ENCODE data around the gene TLCD2.
"Not testable (repeated sequence)": the region's sequence is repeated elsewhere in the genome, so short reads cannot be mapped to it uniquely, and the experiment has no call there.

The TLCD2 gene

DNA sequence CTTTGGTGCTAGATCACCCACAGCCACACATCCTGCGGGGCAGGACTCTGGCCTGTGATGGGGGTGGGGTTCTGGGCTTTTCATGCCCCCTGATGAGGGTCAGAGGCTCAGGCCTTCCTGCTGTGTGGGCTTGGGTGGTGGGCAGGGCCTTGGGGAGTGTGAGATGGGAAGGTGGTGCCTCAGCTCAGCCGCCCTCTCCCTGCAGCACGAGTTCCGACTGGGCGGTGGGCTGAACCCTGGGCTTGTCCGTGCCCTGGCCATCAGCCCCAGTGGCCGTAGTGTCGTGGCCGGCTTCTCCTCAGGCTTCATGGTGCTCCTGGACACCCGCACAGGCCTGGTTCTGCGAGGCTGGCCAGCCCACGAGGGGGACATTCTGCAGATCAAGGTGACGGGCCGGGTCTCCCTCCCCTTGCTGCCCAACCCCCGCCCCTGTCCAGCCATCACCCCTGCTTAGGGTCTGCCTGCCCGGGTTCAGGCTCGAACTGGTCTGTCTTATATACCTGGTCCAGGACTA, 25.7 kb upstream of the TLCD2 start:
- no peak for DNase-seq (ENCODE audit: low read depth in 2 of 2)

GRCh38 chr17:1735418-1735817, 25.2 kb upstream of the TLCD2 start:
- DNase-seq (ENCODE audit: low read depth in 2 of 2) = no peak

- DNase-seq (ENCODE audit: low read depth in 2 of 2) = no peak
These were observed 23.6 kb upstream of the TLCD2 start for GRCh38 chr17:1733759-1734158.

GRCh38 chr17:1732833-1733321, 22.7 kb upstream of the TLCD2 start:
- DNase-seq (ENCODE audit: low read depth in 2 of 2) = no peak

- no peak for DNase-seq (ENCODE audit: low read depth in 2 of 2)
These were observed 22.2 kb upstream of the TLCD2 start for GRCh38 chr17:1732241-1732832.

DNA sequence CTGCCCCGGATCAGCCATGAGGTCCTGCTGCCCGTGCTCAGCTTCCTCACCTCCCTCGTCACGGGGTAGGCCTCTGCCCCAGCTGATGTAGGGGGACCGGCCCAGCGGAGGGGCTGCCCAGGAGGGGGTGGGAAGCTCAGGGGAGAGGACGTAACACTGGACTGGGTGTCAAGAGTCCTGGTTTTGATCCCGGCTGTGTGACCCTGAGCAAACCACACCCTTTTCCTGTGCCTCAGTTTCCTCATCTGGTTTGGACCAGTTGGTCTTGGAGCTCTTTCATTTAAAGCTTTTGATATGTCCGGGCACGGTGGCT, 21.0 kb upstream of the TLCD2 start:
- DNase-seq (ENCODE audit: low read depth in 2 of 2) = no peak

- no peak for DNase-seq (ENCODE audit: low read depth in 2 of 2)
These were observed 20.4 kb upstream of the TLCD2 start for GRCh38 chr17:1730326-1731193.

- no peak for DNase-seq (ENCODE audit: low read depth in 2 of 2)
These were observed 19.8 kb upstream of the TLCD2 start for GRCh38 chr17:1729966-1730325.

DNA sequence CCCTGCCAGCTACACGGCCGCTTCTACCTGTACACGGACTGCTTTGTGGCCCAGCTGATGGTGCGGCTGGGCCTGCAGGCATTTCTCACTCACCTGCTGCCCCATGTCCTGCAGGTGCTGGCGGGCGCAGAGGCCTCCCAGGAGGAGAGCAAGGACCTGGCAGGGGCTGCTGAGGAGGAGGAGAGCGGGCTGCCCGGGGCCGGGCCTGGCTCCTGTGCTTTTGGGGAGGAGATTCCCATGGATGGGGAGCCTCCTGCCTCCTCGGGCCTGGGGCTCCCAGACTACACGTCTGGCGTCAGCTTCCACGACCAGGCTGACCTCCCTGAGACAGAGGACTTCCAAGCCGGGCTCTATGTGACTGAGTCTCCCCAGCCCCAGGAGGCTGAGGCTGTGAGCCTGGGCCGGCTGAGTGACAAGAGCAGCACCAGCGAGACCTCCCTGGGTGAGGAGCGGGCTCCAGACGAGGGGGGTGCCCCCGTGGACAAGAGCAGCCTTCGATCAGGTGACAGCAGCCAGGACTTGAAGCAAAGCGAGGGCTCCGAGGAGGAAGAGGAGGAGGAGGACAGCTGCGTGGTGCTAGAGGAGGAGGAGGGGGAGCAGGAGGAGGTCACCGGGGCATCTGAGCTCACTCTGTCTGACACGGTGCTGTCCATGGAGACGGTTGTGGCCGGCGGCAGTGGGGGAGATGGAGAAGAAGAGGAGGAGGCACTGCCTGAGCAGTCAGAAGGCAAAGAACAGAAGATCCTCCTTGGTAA, 17.9 kb upstream of the TLCD2 start:
- no peak for DNase-seq (ENCODE audit: low read depth in 2 of 2)

GRCh38 chr17:1727258-1727789, 17.1 kb upstream of the TLCD2 start:
- DNase-seq (ENCODE audit: low read depth in 2 of 2) = no peak

DNA sequence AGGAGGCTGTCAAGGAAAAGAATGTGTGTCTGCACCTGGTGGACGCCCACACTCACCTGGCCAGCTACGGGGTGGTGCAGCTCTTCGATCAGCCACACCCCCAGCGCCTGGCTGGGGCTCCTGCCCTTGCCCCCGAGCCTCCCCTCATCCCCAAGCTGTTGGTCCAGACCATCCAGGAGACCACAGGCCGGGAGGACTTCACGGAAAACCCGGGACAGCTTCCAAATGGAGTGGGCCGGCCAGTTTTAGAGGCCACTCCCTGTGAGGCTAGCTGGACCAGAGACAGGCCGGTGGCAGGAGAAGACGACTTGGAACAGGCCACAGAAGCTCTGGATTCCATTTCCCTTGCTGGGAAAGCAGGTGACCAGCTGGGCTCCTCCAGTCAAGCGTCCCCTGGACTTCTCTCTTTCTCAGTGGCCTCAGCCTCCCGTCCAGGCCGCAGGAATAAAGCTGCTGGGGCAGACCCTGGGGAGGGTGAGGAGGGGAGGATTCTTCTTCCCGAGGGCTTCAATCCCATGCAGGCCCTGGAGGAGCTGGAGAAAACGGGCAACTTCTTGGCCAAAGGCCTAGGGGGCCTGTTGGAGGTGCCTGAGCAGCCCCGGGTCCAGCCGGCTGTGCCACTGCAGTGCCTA, 16.6 kb upstream of the TLCD2 start:
- DNase-seq (ENCODE audit: low read depth in 2 of 2) = no peak

- no peak for DNase-seq (ENCODE audit: low read depth in 2 of 2)
These were observed 15.7 kb upstream of the TLCD2 start for GRCh38 chr17:1725642-1726511.

- no peak for DNase-seq (ENCODE audit: low read depth in 2 of 2)
These were observed 14.9 kb upstream of the TLCD2 start for GRCh38 chr17:1724869-1725641.

GRCh38 chr17:1724351-1724868, 14.2 kb upstream of the TLCD2 start, which contains the start of gene WDR81:
Gene WDR81, plus strand, starts transcription at chr17:1724704. Its CDS starts 256 bp downstream, at chr17:1724960.
- DNase-seq (ENCODE audit: low read depth in 2 of 2) = peak; percentile 78 to 86

DNA sequence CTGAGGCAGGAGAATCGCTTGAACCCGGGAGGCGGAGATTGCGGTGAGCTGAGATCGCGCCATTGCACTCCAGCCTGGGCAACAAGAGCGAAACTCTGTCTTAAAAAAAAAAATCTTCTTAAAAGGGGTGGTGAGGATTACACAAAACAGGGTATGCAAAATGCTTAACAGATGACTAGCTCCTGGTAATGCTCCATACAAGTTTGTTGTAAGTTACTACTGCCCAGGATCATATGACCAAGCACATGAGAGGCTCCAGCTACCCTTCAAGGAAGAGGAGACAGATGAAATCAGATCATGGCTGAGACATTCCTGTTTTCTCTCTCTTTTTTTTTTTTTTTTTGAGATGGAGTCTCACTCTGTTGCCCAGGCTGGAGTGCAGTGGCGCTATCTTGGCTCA, 11.8 kb upstream of the TLCD2 start:
- not testable (repeated sequence) for DNase-seq (ENCODE audit: low read depth in 2 of 2)

- peak in 1 of 2 donors; percentile 55 for DNase-seq (ENCODE audit: low read depth in 2 of 2)
These were observed 10.7 kb upstream of the TLCD2 start for GRCh38 chr17:1720856-1721386.

- no peak for DNase-seq (ENCODE audit: low read depth in 2 of 2)
These were observed 8.4 kb upstream of the TLCD2 start for GRCh38 chr17:1718362-1719165.

DNA sequence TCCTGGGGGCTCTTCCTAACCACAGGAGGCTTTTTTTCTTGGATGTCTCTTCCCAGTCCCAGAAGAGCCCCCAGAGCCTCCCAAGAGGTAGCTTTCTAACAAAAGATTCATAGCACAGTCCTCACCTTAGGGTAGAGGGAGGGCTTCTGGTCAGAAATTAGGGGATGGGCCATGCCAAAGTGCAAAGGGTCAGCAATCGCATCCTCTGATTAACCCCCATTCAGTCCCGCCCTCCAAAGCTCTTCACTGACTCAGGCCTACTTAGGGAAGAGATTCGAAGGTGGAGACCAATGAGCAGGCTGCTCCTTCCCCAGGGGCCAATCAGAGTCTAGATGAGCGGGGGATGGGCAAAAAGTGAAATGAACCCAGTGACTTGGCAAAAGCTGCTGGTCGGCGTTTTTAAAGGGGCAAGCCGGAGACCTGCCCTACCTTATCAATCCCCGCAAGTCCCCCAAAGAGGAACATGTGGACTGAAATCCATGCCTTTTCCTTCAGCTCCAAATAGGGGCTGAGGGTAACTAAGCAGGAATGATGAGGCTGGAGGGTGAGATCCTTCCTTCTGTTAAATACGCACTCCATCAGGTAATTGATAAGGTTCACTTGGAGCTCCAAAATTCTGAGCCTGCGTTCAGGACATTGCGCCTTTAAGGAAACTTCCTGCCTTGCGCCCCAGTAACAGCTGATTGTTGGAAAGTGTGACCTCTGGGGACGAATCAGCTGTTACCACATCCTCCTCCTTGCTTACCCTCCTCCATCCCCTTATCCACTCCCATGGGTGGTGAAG, 6.9 kb upstream of the TLCD2 start:
- DNase-seq (ENCODE audit: low read depth in 2 of 2) = peak; percentile 74 to 81

All from stimulated activated CD8-positive, alpha-beta memory T cell treated with anti-CD3 and anti-CD28 coated beads, Interleukin-7, amount 100 ng/mL, for 4 hours (primary cell).